T-helper 2 cell treated with Interferon-gamma antibody and Interleukin-4, amounts not matched to agents 100 ng/mL and 5 ng/mL, for 36 hours (primary cell): ENCODE data around the gene MCF2L2. TPM values are rescaled to one million over a fixed set of nuclear protein-coding genes. Genes with fewer than 3 reads are reported as not detected.
"Not testable (repeated sequence)": the region's sequence is repeated elsewhere in the genome, so short reads cannot be mapped to it uniquely, and the experiment has no call there.

Experiments
- intact Hi-C: fragments of 100-400 bp; cut with micrococcal nuclease; formaldehyde crosslinking; loops from one replicate; pipeline ENCODE4 v1.15.1; 2023
- total RNA-seq: library from RNA; stranded (reverse); gene quantifications from 2 replicates; pipeline ENCODE4 v1.2.3, GENCODE V29; 2022

Gene MCF2L2
- total RNA-seq, 1 donor from 2014 or later = 5.5 TPM

DNA sequence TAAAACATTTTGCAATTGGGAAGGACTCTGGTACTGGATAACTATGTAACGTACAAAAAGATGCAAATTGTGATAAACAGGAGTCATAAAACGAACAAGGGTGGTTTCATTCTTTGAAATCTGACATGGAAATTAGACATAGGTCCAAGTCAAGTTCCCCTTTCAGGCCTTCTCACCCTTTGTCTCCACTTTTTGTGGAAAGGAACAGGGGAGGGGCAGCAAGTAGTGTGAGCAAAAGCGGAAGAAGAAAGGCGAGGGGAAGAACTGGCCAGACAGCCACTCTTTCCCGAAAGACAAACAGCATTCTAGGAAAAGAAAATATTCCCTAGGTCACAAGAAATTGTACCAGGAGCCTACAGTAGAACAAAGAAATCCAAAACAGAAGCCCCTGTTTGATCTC is 52.6 kb downstream of the MCF2L2 start:
- intact Hi-C loops = no loop called here

DNA sequence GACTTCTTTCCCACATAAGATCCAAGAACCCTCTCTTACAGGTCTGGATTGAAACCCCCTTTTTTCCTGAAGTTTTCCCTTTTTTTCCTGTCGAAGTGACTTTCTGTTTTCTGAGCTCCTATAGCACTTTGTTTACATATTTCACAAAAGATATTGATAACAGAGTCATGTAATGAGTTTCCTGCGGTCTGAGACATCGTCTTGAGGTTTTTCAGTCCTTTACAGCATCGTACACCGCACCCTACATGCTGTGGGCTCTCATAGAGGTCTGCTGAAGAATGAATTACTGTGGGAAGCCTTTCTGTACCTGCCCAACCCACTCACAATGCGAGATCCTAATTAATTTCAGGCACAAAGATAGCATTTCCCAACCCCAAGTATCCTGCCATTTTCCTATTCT is 53.1 kb downstream of the MCF2L2 start:
- intact Hi-C loops = no loop called here

DNA sequence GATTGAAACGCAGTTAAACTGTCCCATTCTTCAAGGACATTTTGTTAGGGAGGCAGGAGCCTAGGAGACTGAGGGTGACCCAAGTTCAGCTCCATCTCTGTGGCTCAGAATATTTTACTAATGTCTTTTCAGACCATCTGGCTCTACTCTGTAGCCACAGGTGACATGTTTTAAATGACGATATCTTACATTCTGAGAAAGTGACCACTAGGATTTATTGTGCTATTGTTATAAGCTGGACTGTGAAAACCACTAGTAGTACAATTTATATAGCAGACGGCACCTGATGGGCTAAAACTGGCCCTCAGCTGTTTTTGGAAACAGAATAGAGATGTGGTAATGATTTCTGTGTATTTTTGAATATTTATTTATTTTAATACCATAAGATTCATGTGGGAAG is 55.5 kb downstream of the MCF2L2 start:
- intact Hi-C loops = no loop called here

DNA sequence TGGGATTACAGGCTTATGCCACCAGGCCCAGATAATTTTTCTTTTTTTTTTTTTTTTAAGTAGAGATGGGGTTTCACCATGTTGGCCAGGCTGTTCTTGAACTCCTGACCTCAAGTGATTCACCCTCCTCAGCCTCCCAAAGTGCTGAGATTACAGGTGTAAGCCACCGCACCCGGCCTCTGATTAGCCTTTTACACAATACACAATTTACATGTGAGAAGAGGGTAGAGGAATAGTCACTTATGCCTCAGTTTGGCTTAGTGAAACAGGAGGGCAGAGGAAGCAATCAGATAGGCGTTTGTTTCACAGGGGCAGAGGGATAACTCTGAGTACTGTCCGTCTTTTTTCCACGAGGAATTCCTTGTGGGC is 56.8 kb downstream of the MCF2L2 start:
- intact Hi-C loops = not testable (repeated sequence)

DNA sequence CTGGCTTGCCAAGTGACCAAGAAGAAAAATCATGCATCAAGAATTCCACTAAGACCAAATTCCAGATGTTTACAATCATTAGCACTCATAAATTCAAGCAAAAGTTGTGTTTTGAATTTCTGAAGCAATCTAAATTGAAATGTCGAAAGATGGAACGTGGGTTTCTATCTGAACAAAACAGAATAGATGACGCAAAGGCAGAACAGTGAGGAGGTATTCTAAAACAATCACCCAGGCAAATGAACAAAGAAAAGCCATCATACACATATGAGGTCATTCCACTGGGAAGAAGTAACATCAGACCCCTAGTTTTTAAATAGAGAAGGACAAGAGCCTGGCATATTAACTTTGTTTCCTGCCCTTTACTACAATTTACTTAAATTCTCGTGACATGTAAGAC is 58.0 kb downstream of the MCF2L2 start:
- intact Hi-C loops = no loop called here

DNA sequence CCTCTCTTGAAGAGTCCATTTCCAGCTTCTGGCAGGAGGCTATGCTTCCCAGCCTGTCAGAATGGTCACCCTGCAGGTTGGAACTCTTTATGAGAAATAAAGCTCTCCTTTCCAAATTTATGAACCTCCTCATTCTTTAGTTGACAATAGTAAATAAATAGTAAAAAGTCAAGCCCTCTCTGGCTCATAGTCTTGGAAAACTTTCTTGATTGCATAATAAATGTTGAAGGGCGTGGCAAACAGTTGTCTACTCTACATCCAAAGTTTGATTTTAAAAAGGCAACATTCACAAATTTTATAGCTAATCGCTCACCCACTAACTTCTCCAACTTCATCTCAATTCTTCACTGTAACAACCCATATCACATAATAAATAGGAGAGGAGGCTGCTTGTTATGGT is 58.8 kb downstream of the MCF2L2 start:
- intact Hi-C loops = no loop called here

DNA sequence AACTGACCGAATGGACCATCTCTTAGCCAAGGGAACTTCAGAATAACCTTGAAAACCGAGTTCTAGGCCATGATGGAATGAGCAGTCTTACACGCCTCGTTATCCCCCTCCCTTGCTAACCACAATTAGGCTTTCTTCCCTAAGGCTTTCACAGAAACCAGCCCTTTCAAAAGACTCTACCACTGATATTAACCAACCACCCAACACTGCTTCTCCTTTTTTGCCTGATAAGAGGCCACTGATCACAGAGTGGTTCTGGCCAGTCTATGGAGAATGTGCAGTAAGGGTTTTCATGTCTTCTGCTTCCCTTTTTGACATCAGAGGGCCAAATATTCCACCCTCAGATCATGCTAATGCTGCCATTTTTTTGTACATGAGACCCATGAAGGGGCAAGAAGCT is 59.3 kb downstream of the MCF2L2 start:
- intact Hi-C loops = no loop called here

DNA sequence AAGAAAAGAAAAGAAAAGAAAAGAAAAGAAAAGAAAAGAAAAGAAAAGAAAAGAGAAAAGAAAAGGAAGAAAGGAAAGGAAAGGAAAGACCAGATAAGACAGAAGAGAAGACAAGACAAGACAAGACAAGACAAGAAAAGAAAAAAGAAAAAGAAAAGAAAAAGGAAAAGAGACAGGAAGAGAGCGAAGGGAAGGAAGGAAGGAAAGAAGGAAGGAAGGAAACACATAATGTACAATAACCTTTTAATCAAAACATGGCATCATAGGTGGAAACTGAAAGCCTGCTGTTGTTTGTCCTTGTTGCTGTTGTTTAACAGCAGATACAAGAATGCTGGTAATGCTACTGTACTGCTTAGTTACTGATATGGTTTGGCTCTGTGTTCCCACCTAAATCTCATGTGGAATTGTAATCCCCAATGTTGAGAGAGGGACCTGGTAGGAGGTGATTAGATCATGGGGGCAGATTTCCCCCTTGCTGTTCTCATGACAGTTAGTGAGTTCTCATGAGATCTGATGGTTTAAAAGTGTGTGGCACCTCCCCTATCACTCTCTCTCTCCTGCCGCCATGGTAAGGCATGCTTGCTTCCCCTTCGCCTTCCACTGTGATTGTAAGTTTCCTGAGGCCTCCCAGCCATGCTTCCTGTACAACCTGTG is 67.3 kb downstream of the MCF2L2 start:
- intact Hi-C loops = no loop called here

DNA sequence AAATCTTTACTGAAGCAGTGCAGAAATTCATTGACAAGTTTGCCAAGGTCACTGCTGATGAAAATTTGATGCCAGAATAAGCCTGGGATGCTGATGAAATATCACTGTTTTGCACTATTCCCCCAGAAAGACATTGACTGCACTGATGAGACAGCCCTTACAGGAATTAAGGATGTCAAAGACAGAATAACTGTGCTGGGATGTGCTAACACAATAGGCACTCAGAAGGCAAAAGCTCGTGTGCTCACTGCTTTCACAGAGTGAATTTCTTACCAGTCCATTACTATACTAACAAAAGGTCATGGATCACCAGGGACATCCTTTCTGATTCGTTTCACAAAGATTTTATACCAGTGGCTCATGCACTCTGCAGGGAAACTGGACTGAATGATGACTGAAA is 69.4 kb downstream of the MCF2L2 start:
- intact Hi-C loops = no loop called here

DNA sequence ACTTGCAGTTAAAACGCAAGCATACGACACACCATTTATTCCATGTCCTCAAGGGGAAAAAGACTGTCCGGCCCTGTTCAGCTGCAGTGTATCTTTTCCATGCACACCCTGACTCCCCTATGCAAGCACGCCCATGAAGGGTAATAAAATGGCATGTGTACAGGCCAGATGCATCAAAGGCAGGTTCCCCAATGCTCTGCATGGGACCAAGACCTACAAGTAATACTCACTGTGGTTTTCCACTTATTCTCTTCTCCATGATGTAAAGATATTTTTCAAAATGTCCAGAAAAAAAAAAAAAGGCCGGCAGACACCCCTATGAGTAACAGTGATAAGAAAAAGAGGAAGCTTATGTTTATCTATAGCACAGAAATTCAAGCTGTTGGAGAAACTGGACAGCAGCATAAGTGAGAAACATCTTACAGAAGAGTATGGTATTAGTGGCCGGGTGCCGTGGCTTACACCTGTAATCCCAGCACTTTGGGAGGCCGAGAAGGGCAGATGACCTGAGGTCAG is 70.8 kb downstream of the MCF2L2 start:
- intact Hi-C loops = no loop called here

DNA sequence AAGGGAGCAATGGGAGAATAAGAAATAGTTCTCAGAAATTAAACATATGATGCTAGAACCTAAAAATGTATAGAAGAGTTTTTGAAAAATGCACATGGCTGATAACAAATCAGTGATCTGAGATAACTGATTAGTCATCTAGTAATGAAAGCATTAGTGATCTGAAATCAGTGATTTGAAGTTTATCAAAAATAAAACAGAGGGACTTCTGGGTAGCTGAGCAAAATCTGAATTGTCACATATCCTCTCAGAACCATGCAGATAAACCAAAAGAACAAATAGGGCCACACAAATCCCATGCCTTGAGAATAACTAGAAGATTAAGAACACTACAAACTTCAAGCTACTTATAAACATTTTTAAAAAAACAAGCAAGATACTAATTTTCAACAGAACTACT is 71.5 kb downstream of the MCF2L2 start:
- intact Hi-C loops = no loop called here

DNA sequence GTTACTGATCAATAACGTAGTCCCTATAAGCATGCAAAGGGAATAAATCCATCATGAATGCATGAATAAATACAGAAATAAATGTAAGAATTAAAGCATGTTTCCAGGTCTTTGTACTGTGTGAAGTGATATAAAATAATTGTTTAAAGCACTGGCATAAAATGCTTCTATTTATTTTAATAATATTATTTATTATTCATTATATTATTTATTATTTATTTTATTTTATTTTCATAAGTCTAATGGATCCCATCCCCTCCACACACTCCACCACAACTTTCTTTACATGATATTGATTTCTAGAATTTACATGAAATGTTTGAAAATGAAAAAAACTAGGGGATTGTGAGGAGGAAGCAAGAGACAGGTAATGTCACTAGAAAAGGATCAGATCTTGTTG is 73.5 kb downstream of the MCF2L2 start:
- intact Hi-C loops = no loop called here

DNA sequence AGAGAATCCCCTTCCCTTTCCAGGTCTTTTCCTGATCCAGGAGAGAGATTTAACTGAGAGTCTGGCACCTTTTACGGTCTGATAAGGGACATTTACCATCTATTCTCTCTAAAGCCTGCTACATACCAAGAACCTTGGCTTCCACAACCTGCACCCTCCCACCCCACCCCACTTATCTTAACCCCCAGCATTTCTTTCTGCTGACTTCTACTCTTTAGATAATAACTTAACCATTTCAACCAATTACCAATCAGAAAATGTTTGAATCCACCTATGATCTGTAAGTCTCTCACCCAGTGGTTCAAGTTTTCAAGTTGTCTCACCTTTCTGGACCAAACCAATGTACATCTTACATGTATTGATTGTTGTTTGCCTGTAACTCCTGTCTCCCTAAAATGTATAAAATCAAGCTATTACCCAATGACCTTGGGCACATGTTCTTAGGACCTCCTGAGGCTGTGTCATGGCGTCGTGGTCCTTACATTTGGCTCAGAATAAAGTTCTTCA is 74.0 kb downstream of the MCF2L2 start:
- intact Hi-C loops = no loop called here

DNA sequence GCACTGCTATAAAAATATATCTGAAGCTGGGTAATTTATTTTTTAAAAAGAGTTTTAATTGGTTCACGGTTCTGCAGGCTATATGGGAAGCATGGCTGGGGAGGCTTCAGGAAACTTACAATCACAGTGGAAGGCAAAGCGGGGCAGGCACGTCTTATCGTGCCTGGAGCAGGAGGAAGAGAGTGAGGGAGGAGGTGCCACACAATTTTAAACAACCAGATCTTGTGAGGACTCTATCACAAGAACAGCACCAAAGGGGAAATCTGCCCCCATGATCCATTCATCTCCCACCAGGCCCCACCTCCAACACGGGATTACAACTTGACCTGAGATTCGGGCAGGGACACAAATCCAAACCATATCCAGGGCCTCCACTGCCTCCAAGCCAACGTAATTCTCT is 75.0 kb downstream of the MCF2L2 start:
- intact Hi-C loops = no loop called here

DNA sequence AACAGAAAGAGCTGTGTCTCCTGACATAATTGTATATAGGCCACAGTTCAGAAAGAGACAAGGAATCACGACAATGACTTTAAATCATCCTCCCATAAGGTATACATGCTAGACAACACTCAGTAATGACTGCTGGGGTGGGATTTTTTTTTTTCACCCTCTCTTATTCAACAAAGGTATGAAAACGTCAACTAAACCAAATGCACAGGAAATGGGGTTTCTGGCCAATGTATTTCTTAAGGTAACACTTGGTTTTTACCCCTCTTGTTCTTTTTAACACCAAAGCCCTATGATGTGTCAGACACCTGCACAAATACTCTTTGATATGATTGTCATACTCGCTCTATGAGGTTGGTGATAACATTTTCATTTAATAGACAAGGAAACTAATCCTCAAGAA is 78.3 kb downstream of the MCF2L2 start:
- intact Hi-C loops = no loop called here

DNA sequence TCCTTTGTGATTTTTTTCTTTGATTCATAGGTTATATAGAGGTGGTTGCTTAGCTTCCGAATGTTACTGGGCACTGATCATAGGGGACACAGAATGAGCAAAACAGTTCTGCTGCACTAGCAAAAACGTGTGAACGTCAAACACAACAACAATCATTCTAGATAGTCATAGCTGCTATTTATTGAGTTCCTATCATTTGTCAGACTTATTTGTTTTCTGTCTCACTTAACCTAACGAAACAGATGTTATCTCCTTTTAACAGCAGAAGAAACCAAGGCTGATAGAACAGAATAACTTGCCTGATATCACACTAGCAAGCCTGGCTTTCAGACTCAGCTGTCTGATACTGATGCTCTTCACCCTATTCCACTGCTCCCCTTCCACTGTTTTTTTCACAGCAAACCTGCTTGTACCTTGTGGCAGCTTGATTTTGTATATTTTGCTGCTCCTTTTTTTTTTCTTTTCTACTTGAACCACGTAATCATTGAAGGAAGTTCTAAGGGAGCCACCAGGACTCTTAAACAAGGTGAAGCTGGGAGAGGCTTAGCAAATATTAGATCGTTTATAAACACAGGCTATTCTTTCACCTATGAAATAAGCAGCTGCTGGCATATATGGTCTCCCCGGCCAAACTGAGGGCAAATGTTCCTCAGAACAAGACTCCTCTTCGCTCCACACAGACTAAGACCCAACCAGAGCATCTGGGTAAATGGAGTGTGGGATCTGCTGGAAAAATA is 78.8 kb downstream of the MCF2L2 start:
- intact Hi-C loops = no loop called here

DNA sequence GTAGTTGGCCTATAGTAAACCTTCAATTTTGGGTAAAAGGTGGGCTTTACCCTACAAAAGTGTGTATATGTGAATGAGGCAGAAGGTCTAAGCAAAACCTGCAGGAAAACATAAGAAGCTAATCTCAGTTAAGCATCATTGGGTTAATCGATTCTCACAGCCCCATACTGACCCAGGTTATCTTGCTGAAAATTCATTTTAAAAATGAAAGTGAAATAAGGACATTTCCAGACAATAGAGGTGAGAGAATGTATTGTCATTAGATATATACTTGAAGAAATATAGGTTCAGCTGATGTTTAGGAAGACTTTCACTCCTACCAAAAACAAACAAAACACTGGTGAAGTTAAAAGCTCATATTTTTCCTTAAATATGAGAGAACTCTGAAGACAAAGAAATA is 85.6 kb downstream of the MCF2L2 start:
- intact Hi-C loops = no loop called here

DNA sequence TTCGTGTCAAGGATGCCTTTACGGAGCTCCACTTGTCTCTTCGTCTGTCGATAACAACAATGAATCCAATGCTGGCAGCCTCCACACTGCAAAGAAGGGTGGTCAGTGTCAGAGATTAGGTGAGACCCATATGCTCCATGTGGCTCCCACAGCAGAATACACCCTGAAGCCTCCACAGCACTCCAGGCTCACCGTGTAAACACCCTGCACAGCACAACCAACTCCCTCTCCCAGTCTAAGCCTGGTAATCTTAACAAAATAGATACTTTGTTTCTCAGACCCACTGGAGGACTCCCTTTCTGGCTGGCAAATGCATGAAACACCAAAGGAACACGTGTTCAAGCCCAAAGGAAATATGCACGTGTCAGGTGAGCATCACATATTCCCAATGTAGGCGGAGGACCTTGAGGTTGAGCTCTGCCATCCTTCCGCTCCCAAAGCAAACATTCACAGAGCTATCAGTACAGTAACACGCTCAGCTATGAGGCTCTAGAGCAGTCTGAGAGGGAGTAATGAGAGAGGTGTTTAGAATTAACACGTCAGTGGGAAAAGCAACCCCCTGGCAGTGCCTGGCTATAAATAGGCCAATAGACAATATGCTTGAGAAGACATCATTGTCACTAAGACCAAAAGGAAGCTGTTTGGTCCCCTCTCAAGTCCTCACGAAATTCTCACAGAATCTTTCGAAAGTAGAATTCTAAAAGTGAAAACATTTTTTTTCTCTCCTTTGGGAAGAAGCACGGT is 86.7 kb downstream of the MCF2L2 start:
- intact Hi-C loops = no loop called here

DNA sequence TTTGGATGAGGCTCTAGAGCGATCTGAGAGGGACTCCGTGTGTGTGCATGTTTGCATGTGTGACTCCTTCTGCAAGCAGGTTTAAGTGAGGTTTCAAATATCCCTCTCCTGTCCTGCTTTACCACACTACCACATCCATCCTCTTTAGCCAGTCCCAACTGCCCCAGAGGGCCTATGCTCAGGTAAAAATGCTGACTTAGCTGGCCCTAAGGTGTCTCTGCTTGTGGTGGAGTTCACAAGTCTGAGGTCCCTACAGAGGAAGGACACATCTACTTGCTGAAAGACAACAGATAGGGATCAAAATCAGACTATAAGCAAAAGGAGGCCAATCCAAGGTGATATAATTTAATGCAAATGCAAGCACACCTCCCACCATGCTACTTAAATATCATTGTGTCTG is 88.2 kb downstream of the MCF2L2 start:
- intact Hi-C loops = no loop called here

DNA sequence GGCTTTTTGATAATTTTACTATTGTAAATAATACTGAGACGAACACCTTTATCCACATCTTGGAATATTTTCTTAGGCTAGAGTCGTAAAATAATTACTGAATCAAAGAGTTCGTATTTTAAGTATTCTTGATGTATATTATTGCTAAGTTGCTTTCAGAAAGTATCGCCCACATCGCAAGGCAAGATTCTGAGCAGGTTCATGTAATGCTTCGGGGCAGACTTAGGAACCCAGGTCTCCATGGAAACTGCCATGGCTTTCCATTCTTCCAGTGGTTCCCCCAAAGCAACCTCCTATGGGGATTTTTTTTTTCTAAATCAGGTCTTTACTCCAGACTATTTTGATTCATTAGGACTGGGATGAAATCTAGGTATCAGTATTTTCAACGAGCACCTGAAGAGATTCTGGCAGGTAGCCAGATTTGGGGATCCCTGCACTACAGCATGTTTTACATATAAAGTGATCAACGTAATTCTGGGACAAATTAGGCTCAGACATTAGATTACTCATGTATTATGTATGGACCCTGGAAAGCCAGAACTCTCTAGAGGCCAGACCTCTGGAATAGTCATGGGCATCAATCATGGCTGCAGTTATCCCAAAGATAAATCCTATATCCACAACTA is 88.8 kb downstream of the MCF2L2 start:
- intact Hi-C loops = no loop called here

DNA sequence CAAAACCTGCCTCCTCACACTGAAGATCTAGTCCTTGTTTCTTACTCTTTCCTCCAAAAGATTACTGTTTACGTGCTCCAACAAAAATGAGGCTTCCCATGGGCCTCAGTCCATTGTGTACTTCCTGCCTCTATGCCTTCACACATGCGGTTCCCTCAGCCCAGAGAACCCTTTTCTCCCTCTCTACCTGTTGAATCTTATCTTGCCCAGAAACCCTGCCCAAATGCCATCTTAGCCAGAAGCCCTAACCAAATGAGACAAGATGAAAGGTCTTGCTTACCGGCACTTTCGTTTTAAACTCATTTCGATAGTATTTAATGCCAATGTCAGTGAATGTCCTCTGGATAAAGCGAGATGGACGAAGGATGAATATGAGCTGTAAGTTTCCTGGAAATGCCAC is 89.9 kb downstream of the MCF2L2 start:
- intact Hi-C loops = no loop called here

DNA sequence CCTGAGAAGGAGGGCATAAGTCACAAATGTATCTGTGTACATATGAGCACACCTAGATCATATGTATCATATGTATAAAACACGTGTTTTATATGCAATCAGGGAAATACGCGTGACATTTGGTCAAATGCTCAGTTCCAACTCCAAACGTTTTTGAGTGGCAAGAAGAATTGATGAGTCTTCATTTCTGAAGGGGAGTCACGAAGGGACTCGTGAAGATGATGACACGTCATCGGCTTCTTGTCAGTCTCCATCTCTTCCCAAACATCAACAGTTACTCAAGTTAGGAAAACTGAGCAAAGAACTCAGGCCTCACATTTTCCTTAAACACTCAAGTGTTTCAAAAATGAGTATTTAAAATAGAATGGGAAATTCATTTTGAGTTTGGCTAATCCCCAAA is 95.9 kb downstream of the MCF2L2 start:
- intact Hi-C loops = no loop called here
